Activated CD4-positive, alpha-beta T cell treated with anti-CD3 and anti-CD28 coated beads for 4 hours (primary cell): Measurements from ENCODE around the gene TM9SF1.

Experiments
- DNase-seq, 2 donors: peaks; one replicate each; pipeline ENCODE4 v3.0.0-alpha.2; 2020

TM9SF1 gene

DNA sequence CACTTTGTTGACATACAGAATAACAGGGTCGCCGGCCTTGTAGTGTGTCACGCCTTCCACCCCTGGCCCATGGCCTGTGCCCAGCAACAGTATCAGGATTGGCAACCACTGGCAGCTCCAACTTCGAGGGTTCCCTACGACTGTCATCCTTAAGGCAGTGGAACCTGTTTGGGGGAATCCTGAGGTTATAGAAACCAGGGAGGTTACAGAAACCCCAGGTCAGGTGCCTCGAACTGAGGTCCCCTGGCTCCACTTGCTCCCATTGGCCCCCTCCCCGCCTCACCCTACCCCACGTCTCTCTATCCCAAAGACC is 412 bp downstream of the TM9SF1 start:
- DNase-seq, result no peak

DNA sequence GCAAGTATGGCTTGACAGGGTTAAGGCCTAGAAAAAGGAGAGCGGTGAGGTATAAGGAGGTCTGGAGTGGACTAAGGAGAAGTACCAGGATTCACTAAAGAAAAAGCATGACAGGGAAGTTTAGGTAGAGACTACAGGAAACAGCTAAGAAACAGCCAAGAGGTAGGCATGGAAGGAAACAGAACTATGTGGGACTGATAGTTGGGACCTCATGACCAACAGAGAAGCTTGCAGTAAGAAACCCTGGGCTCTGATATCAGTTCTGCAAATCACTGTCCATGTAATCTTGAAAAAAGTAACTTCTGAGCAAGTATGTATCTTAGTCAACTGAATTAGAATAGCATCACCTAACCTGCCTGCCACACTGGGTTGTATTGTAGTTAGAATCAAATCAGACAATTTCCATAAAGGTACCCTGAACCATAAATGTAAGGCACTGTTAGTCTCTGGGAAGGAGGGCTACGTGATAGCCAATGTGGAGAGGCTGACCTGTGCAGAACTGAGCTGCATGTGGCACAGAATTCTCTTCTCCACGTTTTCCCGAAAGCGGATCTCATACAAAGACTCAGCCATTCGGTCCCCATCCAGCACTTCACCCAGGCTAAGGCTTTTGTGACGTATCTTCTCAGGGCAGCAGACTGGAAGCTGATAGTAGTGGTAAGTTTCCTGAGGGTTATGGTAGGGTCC is 912 bp downstream of the TM9SF1 start:
- DNase-seq, result no peak

GRCh38 chr14:24192933-24193332 is 2.3 kb downstream of the TM9SF1 start:
- DNase-seq, result no peak

DNA sequence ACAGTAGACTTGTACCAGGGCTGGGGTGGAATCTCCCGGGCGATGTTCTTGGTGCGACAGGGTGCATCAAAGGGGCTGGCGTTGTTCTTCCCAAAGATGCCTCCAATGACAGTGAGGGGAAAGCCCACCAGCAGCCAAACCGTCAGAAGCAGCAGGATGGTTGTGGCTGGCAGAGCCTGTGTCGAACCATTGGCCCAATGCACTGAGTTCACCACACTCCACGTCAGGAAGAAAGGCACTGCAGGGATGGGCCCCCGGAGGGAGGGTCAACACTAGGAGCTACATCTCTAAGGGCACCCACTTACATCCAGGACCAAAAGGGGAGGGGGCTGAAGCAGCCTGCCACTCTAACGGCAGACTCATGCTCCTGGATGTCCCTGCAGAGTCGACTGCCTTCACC is 4.8 kb downstream of the TM9SF1 start:
- no peak for DNase-seq

GRCh38 chr14:24189460-24189859 is 5.8 kb downstream of the TM9SF1 start:
- DNase-seq, result no peak

- DNase-seq, result no peak
Observed at GRCh38 chr14:24189059-24189375, 6.2 kb downstream of the TM9SF1 start.

DNA sequence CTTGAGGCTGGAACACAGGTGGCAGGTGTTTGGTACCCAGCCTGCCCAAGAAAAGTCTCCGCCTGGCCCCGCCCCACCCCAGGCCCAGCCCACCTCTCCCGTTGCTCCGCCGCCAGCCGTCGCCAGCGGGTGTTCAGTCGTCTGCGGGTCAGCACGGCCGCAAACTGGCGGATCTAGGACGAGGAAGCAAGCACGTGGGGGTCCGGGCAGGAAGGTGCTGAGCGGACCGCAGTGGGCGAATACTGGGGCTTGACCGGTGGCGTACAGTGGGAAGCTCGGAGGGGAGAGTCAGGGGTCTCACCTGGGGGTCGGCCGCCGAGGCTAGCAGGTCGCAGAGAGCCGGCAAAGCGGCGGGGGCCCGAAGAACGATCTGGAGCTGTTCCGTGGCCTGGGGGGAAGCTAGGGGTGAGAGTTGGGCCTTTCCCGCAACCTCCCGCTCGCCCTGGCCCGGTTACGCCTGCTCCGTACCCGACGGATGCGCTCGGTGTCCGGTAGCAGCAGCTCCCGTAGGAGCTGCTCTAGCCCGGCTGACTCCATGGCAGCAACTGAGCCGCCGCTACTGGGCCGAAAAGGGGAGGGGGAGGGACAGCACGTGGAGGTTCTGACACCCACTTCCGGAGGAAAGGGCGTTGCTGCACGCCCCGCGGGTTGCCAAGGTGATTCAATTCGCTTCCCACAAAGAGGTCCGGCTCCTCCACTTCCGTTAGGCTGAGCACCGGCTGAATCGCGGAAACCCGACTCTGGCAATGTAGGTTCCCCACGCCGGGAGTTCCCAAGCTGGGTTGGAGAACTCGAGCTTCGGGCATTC is 6.8 kb downstream of the TM9SF1 start, which contains the start of gene IPO4:
Gene IPO4, minus strand, starts transcription at position 566 of the 808 bp plus-strand sequence. Its CDS starts 29 bp downstream, at position 537.
- DNase-seq, result peak; percentile 94 to 97

DNA sequence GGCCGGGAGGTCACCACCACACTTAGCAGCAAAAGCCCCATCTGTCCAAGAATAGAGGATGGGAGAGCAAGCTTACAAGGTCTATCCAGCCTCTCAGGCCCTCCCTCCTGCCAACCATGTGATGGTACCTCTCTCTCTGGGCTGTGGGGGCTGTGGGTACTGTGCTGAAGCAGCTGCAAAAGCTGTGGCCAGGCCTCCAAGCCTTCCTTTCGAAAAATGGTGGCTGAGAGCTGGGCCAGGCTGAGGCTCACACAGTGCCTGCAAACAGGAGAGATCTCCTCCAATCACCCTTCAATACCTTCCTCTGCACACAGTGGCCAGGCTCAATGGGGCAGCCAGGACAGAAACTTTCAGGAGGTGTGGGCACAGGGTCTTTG is 7.7 kb downstream of the TM9SF1 start:
- no peak for DNase-seq

DNA sequence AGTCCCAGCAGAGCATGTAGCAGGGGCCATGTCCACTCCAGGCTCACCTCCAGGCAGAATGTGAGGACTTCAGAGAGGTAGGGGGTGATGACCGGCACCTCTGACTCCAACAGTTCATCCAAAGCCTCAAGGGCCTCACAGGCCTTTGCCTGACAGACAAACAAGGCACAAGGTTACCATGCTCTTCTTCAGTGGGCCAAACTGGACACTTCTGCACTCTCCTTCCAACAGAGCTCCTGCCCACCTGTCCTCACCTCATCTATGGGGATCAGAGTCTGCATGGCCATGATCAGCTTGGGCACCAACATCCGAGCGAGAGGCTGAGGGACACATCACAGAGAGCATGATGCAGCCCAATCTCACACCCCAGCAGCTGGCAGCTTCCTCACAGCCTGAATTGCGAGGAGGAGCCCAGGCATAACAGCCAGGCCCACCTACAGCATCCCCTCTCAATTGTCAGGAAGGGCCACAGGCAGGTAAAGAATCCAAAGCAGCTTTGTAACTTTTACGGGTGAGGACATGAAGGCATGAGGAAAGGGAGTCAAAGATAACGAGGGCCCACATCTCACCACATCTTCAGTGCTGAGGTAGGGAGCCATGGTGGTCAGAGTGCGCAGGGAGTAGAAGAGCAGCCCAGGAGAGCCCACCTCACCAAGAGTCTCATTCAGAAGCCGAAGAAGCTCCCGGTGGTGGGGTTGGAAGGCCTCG is 8.3 kb downstream of the TM9SF1 start:
- no peak for DNase-seq

DNA sequence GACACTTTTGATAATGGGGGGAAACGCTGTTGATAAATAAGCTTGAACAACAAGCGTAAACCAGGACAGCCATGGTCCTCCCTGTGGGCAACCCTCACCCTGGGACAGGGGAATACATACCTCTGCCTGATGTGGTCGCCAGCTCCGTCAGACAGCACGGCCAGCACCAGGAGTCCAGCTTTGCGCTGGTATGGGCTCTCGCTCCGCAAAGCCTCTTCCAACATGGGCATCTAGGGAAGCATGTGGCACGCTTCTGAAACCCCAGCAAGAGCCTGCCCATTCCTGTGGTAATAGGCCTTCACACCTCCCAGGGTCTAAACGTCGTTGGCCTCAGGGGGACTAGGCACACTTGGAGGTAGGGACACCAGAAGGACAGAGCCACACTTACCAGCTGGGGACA is 9.5 kb downstream of the TM9SF1 start:
- DNase-seq, result no peak

DNA sequence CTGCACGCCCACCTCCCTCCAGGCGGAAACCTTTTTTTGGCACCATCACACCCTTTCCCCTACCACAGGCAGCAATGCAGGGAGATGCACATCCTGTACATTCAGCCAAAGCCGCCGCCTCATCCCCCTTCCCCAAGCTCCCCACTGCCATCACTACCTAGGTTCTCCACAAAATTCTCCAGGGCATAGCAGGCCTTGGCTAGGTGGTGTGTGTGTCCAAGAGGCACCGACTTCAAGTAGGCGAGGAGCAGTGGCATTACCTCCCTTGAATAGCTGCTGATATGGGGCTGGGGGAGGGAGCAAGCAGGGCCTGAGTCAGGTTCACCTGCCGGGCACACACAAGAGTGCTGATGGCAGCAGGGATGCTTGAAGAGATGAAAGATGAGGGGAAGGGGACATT is 10.2 kb downstream of the TM9SF1 start:
- DNase-seq, result no peak

DNA sequence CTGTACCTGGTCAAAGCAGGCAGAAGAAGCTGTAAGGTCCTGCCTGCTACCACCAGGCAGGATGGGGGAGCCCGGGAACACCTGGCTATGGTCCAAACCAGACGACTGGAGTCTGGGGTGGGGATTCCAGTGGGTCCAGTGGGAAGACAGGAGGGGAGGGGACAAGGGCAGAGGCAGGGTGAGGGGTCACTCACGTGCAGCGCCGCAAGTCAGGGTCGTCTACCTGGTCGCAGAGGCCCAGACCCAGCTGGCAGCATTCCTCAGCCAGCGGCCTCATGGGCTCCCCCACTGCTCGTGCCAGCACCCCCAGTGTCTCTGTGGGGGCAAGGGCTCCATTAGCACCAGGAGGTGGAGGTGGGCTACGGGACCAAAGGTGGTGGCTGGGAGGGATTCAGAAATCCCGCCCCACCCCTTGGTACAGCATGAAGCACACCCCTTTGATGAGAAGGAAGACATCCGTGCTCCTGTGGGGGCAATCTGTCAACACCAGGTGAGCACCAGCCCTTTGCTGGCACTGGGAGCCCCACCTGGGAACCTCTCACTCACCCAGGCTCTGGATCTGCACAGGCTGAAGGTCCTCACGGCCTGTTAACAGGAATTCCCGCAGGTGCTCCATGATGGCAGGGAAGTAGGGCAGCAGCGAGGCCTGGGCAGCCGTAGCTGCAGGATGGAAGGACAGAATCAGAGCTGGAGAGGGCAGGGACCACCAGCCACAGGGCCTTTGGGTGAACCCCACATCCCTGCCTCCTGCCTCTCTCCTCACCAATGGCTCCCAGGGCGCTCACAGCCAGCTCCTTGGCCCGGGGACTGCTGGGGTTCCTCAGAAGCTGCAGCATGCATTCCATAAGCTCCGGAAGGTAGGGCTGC is 10.9 kb downstream of the TM9SF1 start:
- no peak for DNase-seq

GRCh38 chr14:24183014-24183481 is 12.2 kb downstream of the TM9SF1 start:
- DNase-seq, result no peak

DNA sequence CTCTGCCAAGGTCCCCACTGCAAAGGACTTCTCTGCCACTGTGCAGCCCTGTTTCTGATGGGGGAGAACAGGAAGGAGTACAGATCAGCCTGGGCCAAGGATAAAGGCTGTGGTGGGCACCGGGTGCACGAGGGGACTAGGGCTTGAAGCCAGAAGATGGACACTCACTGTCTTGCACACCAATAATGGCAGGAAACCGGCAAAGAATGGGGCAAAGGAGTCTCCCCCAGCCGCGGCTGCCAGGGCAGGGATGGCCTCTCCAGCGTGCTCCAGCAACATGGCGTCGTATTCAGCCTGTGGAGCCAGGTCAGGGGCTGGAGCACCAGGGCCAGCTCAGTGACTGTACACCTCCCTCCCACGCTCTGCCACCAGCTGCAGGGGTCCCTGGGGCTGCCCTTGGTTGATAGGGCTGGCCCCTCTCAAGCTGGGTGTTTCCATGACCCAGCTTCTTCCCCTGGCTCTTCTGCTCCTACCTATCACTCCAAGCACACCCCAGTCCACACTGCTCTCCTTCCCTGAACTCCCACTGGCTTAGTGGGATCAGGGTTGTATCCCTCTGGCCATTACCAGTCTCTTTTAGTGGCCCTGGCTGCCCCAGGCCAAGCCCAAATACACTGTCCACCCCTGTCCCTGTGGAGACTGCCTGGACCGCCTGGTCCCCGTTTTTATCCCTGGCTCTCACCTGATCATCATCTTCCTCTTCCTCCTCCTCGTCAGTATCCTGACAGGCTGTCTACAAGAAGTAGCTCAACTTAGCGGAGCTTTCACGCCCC is 12.9 kb downstream of the TM9SF1 start:
- DNase-seq, result no peak

DNA sequence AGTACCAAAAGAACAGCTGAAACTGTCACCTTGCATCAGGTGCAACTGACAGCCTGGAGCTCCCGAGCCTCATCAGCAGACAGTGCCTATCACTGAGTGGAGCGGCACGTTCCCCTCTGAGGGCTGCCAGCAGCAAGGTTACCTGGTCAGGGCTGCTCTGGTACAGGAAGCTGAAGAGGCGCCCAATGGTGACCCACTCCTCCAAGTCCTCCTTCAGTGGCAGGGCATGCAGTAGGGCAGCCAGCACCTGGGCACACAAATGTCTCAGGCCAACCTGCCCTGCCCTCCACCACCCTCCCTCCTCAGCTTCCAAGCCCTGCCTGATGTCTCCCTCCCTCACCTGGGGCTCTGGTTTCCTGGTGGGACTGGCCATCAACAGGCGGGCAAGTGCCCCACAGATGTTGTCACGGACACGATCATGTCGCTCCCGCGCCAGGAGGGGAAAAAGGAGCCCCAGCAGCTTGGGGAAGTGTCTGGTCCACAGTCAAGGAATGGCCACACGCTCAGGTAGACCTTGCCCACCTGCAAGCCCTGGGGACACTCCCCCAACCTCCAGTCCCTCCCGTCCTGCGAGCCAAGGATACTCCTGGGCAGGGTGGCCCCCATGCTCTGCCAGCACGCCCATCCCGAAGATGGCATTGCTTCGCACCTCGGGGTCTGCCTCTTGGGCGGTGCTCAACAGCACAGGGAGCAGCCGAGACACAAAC is 13.7 kb downstream of the TM9SF1 start:
- no peak for DNase-seq

- DNase-seq, result no peak
Observed at GRCh38 chr14:24179961-24180796, 15.1 kb downstream of the TM9SF1 start.

- no peak for DNase-seq
Observed at GRCh38 chr14:24179294-24179960, 15.8 kb downstream of the TM9SF1 start.

GRCh38 chr14:24178399-24179178 is 16.7 kb downstream of the TM9SF1 start:
- no peak for DNase-seq

GRCh38 chr14:24177891-24178290 is 17.4 kb downstream of the TM9SF1 start:
- DNase-seq, result no peak
